Measurements from ENCODE around the gene NOX5.
"Not testable (repeated sequence)": the region's sequence is repeated elsewhere in the genome, so short reads cannot be mapped to it uniquely, and the experiment has no call there.

Gene NOX5, protein sequence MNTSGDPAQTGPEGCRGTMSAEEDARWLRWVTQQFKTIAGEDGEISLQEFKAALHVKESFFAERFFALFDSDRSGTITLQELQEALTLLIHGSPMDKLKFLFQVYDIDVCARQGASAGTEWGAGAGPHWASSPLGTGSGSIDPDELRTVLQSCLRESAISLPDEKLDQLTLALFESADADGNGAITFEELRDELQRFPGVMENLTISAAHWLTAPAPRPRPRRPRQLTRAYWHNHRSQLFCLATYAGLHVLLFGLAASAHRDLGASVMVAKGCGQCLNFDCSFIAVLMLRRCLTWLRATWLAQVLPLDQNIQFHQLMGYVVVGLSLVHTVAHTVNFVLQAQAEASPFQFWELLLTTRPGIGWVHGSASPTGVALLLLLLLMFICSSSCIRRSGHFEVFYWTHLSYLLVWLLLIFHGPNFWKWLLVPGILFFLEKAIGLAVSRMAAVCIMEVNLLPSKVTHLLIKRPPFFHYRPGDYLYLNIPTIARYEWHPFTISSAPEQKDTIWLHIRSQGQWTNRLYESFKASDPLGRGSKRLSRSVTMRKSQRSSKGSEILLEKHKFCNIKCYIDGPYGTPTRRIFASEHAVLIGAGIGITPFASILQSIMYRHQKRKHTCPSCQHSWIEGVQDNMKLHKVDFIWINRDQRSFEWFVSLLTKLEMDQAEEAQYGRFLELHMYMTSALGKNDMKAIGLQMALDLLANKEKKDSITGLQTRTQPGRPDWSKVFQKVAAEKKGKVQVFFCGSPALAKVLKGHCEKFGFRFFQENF

DNA sequence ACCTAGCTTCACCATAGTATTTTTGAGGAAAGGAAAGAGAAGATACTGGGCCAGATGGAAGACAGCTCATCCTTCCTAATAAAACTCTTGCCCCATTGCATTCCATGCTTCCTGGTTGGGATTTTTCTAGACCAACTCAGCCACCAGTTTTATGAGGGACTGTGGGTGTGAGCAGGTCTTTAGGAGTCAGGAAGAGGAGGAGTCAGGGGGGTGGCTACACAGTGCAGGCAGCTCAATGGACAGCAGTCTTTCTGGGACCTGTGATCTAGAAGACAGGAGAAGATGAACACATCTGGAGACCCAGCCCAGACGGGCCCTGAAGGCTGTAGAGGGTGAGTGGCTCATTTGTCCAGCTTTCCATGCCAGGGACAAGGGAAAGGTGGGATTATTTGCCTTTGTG is at the start of gene NOX5:
TSS of gene NOX5 (plus strand) at position 242 of the 400 bp plus-strand sequence. CDS start at position 283, 41 bp downstream.
- no peak for DNase-seq

DNA sequence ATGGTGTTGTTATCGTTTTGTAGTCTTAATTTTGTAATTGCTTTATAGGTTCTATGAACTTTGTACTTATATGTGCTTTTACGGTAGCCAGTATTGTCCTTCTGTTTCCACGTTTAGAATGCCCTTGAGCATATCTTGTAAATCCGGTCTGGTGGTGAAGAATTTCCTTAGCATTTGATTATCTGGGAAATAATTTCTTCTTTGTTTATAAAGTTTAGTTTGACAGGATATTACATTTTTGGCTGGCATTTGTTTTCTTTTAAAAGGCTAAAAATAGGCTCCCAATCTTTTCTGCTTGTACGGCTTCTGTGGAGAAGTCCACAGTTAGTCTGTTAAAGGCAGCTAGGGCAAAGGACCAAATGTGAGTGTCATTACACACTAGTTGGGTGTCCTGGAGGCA is 47.5 kb upstream of the NOX5 start:
- DNase-seq = no peak

DNA sequence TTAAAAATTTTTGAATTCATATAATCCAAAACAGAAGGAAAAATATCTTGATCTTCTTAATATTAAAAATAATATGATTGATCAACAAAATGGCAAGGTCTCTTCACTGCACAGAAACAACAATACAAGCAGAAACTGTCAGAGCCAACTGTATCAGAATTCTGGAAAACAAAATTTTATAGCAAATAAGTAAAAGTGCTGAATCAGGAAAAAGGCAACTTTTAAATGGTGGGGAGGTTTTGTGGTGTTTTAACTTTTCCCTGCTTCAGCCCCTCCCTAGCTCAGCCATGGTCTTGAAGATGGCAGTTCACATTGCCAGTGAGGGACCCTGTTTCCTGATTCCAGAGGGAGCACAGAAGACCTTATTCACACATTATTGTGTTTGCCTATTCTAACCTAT is 46.5 kb upstream of the NOX5 start:
- DNase-seq = no peak

DNA sequence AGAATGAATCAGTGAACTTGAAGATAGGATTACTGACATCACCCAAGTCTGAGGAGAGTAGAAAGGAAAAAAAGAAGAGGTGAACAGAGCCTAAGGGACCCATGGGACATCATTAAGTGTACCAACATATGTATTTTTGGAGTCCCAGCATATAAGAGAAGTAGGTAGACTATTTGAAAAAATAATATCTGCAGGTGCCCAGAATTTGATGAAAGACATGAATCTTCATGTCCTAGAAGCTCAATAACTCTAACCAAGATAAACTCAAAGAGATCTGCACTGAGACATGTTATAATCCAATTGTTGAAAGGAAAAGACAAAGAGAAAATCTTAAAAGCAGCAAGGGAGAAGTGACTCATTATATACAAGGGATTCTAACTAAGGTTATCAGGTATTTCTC is 45.2 kb upstream of the NOX5 start:
- no peak for DNase-seq

DNA sequence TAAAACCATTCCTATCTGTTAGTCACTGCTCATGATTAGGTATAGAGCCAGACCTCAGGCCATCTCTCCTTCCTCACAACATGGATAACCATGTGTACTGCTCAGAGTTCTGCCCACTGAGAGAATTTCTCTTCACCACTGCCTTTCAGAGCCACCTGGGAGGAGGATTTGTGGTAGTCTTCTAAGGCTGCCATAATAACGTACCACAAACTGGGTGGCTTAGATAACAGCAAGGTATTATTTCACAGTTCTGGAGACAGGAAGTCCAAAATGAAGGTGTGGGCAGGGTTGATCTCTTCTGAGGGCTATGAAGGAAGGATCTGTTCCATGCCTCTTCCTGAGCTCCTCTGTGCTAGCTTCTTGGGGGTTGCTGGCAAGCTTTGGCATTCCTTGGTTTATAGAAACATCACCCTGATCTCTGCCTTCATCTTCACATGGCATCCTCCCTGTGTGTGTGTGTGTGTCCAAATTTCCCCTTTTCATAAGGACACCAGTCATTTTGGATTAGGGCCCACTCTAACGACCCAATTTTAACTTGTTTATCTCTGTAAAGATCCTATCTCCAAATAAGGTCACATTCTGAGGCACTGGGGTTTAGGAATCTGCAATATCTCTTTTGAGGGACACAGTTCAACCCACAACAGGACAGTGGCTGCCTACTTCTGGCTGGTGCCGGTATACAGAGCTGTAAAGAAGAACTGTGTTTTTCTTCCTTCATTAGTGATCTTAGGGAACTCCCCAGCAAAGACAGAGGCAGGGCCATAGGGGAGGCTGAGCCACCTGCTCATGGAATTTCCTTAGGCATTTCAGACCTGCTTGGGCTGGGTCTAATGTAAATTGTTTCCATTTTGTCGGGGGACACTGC is 42.1 kb upstream of the NOX5 start:
- no peak for DNase-seq

DNA sequence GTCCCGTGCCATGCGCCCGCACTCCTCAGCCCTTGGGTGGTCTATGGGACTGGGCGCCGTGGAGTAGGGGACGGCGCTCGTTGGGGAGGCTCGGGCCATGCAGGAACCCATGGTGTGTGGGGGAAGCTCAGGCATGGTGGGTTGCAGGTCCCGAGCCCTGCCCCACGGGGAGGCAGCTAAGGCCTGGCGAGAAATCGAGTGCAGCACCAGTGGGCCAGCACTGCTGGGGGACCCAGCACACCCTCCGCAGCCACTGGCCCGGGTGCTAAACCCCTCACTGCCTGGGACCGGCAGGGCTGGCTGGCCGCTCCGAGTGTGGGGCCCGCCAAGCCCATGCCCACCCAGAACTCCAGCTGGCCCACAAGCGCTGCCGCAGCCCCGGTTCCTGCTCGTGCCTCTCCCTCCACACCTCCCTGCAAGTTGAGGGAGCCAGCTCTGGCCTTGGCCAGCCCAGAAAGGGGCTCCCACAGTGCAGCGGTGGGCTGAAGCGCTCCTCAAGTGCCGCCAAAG is 38.8 kb upstream of the NOX5 start:
- not testable (repeated sequence) for DNase-seq

DNA sequence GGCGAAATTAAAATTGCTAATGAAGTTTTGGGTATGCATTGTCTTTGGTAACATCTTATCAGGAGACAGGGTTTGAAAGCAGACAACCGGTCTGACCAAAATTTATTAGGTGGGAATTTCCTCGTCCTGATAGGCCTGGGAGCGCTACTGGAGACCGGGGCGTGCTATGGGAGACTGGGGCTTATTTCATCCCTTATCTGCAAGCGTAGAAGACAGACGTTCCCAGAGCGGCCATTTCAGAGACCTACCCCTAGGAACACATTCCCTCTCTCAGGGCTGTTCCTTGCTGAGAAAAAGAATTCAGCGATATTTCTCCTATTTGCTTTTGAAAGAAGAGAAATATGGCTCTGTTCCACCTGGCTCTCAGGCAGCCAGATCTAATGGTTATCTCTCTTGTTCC is 37.1 kb upstream of the NOX5 start:
- DNase-seq = not testable (repeated sequence)

DNA sequence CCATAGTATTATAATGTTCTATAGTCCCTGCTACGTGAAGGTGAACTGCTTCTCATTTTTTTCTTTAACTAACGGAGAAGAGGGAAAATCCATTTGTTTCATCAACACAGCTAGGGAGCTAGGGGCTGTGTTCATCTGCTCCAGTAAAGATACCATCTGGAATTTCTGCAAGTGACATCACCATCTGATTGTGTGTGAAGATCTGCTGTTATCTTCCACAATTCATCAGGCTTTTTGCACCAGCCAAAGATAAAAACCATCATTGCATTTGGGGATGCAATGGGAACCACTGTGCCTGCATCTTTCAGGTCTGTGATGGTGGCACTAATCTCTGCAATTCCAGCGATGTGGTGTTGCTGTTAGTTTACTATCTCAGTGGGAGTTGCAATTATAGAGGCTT is 35.5 kb upstream of the NOX5 start:
- no peak for DNase-seq

DNA sequence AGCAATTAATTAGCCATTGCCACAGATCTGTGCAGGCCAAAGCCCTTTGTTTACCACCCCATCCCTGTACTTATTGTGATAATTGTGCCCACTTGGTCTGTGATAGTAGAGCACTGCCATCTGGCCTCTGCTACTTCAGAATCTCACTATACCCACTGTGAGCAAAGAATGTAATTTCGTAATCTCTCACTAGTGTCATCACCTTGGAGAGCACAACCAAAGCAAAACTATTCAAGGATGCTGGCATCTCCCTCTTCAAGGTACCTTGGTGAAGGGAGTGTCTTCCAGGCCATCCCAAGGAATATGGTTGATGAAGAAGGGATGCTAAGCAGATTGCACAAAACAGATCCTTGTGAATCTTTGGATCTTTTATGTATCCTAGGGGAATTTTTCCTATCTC is 34.7 kb upstream of the NOX5 start:
- no peak for DNase-seq

DNA sequence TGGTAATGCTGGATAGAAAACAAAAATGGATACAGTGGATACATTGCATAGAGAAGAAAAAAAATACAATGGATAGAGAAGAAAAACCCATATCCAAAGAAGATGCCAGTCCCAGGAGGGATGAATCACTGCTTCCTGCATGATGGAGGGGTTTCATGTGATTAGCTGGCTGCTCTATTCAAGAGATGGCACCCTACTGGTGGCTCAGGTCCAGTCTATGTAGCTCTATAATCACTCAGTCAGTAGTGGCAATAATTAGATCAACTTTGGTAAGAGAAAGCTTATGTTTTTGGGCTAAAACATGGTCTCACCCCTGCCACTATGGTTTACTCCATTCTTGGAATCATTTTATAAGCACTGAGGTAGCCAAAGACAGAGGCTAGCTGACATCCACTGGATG is 33.7 kb upstream of the NOX5 start:
- DNase-seq = no peak

DNA sequence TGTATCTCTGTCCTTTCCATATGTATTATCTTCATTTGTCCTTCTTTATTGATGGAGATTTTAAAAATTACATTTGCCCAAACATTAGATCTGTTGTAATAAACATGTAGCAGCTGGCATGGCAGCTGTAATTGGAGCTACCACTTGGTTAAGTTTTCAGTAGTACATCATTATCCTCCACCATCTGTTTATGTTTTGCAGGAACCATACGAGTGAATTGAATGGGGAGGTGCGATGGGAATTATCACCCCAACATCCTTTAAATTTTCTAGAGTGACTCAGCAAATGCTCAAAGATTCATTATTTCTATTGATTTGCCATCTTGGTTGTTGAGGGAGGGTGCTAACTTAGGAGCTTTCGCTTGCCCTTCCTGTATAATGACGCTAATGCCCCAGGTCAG is 32.6 kb upstream of the NOX5 start:
- DNase-seq = no peak

DNA sequence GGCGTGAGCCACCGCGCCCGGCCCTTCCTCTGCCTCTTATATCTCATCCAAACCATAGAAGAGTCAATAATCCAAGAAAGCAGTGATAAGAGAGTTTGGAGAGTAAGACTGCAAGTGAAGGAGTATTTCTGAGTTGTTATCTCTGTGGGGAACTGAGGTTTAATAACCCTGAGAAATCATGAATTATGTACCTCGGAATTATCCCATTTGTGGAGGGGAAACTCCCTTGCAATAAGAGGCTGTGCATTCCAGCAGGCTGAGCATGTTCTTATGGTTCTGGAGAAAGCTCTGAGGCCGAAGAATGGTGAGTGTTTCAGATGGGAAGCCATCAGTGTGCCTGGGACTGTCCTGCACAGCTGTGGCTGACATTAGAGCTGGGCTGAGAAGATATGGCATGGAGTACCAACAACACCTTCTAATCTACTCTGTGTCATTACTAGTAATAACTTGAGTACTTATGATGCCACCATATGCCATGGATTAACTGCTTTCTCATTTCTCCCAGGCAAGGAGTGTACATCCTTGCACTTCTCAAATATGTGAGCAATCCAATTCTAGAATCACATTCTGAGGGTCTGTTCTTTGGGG is 31.4 kb upstream of the NOX5 start:
- DNase-seq = no peak

DNA sequence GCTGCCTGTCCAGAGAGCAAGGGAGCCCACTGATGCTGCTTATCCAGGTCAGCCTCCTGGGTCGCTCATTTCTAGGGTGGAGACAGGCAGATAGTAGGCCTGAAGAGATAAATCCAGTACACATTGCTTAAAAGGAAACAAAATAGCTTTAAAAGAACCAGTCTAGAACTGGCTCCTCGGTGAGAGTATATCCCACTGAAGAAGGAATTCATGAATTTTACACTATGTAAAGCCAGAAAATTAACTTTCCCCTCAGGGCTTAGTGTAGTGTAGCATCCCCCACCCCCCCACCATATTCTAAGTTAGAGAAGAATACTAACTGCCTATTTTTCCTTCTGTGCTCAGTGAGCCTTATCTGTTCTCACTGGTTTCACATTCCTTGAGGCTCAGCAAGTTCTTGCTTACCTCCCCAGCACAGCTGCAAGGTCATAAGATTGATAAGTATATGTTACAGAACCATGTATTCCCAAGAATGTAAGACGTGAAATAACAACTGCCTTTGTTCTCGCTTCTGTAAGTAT is 30.5 kb upstream of the NOX5 start:
- DNase-seq = no peak

DNA sequence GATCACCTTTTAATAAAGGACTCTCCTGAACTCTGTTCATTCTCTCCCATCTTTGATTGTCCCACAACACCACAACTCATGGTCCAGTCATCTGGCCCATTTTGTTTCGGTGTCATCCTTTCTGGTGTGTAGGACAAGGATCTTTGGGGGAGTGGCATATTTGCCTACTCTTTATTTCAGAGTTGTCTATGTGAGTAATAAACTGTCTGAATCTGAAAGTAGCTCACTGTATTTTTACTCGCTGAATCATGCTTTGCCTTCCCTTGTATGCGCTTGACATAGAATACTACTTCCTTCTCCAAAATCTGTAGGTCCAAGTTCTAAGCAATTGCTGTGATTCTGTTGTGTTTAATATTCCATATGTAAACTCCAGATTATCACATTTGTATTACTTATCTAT is 29.9 kb upstream of the NOX5 start:
- DNase-seq = no peak

DNA sequence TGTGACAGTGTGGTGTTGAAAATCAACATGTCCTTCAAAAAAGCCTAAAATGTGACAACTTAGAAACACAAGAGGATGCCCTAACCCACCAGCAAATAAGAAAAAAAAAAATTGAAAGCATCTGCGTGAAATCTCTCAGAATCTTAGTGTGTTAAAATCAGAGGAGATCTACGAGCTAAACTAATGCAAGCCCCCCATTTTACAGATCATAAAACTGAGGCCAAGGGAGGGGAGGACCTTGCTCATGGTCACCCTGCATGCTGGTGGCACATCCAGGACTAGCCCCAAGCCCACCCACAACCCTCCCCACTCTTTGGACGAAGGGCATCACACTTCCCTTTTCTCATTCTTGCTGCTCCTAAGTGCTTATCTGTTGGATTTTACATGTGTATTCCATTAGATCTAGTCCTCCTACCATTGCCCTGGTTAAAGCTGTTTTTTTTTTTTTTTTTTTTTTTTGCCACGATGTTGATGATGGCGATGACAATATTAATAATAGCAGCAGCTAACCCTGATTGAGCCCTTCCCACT is 29.1 kb upstream of the NOX5 start:
- no peak for DNase-seq

DNA sequence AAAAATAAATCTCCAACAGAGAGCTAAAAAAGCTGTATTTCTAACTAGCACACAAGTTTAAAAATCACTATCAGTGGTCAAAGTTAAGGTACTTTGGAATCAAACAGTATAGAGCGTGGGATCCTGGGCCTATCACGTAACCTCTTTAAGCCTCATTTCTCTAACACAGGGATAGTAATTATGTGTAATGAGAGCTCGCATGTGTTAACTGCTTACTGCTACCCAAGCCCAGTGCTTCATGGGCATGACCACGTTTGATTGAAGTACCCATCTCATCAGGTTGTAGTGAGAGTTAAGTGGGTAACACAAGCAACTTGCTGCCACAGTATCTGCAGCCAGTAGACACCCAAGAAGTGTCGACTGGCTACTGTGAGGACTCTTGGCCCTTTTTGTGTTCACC is 28.2 kb upstream of the NOX5 start:
- no peak for DNase-seq

DNA sequence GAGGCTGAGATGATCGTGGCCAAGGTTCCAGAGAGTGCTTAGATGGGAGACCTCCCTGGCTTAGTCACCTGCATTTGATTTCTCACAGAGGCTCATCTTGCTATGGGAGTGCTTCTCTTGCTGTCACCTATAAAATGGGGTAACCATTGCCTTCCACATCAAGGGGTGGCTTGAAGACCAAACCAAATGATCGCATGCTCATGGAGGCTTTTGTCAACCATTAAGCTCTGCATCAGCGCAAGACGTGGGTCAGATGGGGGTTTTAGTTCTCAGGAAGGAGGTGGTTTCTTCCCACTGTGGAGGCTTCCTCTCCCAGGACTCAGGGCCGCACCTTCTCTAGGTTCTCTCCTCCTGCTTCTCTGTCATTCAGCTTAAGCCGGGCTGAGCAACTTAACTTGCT is 27.4 kb upstream of the NOX5 start:
- DNase-seq = no peak

DNA sequence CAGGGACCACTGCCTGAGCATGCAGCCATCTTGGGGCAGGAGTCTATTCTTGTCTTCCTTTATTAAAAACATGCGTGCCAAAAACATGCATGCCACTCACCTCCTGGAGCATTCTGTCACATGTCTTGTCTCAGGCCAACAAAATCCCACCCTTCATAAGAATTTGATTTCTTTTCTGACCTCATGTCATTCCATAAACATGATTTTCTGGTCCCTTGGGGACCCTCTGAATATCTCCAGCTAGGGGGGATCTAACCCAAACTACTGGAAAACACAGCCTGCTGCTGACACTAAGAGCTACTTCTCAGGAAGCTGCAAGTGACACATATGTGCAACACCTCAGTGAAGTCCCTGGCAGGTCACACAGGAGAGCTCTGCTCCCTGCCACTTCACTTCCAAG is 26.8 kb upstream of the NOX5 start:
- DNase-seq = no peak

DNA sequence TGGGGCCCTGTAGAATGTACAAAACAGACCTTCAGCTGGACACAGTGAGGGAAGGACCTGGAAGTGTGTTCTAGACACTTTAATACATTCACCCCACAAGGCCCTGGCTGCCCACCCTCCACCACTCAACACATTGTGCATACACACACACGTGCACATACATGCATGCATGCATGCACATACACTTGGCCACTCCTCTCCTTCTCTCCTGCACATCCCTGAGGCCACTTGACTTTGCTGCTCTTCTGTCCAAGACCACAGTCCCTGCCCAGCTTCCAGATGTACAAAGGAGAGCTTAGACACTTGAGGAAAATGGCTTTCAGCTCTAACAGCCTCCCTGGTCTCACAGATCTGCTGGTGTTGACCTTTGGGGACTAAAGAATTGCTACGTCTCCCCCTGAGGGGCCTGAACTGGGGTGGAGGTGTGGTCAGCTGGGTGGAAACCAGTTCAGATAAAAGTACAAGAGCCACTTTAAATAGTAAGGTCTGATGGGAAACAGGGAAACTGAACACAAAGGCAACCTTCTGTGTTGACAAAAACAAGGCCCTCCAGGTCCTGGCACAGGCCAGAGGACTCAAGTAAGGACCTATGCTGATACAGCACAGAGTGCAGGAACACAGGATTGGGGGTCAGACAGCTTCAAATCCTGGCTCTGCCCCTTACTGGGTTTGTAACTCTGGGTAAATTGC is 24.8 kb upstream of the NOX5 start:
- no peak for DNase-seq

DNA sequence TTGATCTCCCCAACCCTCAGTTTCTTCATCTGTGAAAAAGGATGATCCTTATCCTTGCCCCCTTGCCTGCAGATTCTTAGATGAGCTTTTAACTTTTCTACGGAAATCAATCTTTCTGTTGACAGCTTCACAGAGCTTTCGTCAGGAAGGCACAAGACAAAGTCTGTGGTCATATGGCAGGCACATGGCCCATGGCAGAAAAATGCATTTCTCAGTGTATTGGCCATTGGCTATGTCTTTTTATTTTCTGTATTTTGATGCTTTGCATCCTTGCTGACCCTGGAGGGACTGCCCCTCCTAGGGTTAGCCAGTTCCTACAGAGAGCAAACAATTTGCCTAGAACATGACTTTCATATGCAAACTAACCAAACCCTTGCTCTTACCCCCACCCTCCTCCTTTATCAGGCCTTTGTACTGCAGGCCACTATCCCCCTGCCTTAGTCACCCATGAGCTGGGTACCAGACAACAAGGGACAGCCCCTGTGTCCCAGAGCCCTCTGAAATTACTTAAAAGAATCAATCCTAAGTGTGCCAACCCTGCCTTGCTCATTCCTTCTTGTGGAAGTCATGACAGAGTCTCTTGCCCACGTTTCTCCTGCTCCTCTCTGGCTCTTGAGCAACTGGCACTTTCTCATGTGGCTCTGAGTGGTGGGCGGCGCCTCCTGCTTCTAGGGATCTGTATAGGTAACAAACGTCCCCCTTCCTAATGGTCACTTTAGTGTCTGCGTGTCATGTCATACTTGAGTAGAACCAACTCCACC is 24.1 kb upstream of the NOX5 start:
- DNase-seq = no peak

DNA sequence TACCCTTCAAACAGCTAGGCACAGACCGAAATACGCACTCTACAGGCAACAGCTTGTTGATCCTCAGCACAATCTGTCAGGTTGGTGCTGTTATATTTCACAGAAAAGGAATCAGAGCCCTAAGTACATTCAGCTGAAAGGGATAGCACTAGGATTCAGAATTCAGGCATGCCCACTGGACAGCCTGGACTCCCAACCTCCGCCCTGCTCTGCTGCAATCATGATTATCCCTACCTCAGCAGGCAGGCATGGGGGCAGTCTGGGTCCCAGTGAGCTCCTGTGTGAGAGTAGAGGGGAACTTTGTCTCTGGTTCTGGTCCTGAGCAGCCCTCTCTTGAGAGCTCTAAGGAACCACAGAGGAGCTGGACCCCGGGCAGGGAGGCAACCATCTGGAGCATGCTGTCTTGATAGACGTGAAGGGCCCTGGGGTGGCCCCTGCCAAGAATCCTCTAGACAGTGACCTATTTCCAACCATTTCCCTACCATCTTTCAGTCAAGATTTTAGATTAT is 23.4 kb upstream of the NOX5 start:
- no peak for DNase-seq

All from NCI-H146 (cell line).